ENCODE results near the gene SPOCK1. TPM values are rescaled to one million over a fixed set of nuclear protein-coding genes. Genes with fewer than 3 reads are reported as not detected.
A peak's percentile ranks its signal among the peaks of the same experiment; 100 is the strongest.

The SPOCK1 gene
- total RNA-seq, 1 experiment from 2014 or later, result 10.9 TPM

- Histone ChIP-seq H4K8ac (replicated peaks; ENCODE audit: insufficient read length, low read depth, low read length) (no peak overlapping the region), H2AFZ (ENCODE audit: low read length) (no peak overlapping the region), H3K23me2 (ENCODE audit: insufficient read length, low read depth, low read length, poor library complexity, severe bottlenecking) (no peaks in the 10 kb centered on the region), H3K9me3 (ENCODE audit: control insufficient read depth, low read depth, low read length) (no peaks in the 10 kb centered on the region), H3K4me1 (ENCODE audit: insufficient read depth, low read length) (no peaks in the 10 kb centered on the region), H3K79me1 (ENCODE audit: insufficient read depth, low read depth, low read length, poor library complexity, severe bottlenecking) (no peaks in the 10 kb centered on the region), H2BK20ac (ENCODE audit: low read depth, low read length, poor library complexity, severe bottlenecking) (no peak overlapping the region), H4K91ac (ENCODE audit: insufficient read length, low read depth, low read length) (no peak overlapping the region), H3K23ac (ENCODE audit: insufficient read length, low read depth, low read length) (no peak overlapping the region), H3K18ac (ENCODE audit: insufficient read length, low read depth, low read length) (no peak overlapping the region), H3K9ac (ENCODE audit: extremely low read depth, insufficient read length, low read length) (no peak overlapping the region), H4K20me1 (ENCODE audit: control insufficient read depth, insufficient read depth, insufficient read length) (no peaks in the 10 kb centered on the region), H2BK15ac (ENCODE audit: low read depth, low read length) (no peak overlapping the region), H2AK5ac (ENCODE audit: insufficient read length, low read length) (no peak overlapping the region), H3K27me3 (ENCODE audit: insufficient read depth, low read length) (no peaks in the 10 kb centered on the region), H3K27ac (ENCODE audit: insufficient read length, low read depth, low read length) (no peak overlapping the region), H3K14ac (ENCODE audit: insufficient read depth, low read length) (no peak overlapping the region), H3T11ph (ENCODE audit: low read length) (no peak overlapping the region), H2BK120ac (ENCODE audit: low read depth, low read length, poor library complexity, severe bottlenecking) (no peak overlapping the region), H3K79me2 (ENCODE audit: insufficient read depth, low read length) (no peaks in the 10 kb centered on the region), H3K4me2 (ENCODE audit: insufficient read depth, insufficient read length, low read length) (no peak overlapping the region), H4K5ac (ENCODE audit: insufficient read length, low read depth, low read length) (no peak overlapping the region), H2BK5ac (ENCODE audit: insufficient read length, low read length) (no peak overlapping the region), H2BK12ac (ENCODE audit: insufficient read length, low read depth, low read length) (no peak overlapping the region), H3K56ac (ENCODE audit: insufficient read length, low read depth, low read length) (no peak overlapping the region), H3K4ac (ENCODE audit: low read depth, low read length) (no peak overlapping the region)
- TF ChIP-seq CTCF (conservative IDR thresholded peaks at IDR 0.05), result no peak
- Mint-ChIP-seq H3K4me3 (no peak overlapping the region), H3K36me3 (ENCODE audit: insufficient read depth in 1 of 3, low read depth in 3 of 3) (no peaks in the 10 kb centered on the region), H3K27ac (peak overlapping the region in 2 of 3 experiments; percentile 5 to 36; a peak in 2 of 7 replicates), H3K9me3 (no peaks in the 10 kb centered on the region), H3K27me3 (ENCODE audit: low read depth) (no peaks in the 10 kb centered on the region; the same call in none of the 2 replicates), H3K4me1 (0 out of 4 replicates have a peak, but pooled peaks cover 0 to 2% of the 10 kb centered on the region in 2 experiments)
- no CpG with 5 or more reads among the region's 3 CpGs for WGBS (ENCODE audit: extremely low coverage, insufficient read length, low lambda C conversion rate)
- no peak for DNase-seq
These were observed 132.6 kb downstream of the SPOCK1 start for GRCh38 chr5:137366526-137366925.

All from H9 (cell line).